HEK293T (cell line): ENCODE data around the gene CTTNBP2.

Experiments
- CTBP1 ChIP-seq: fragments of 450-650 bp; IDR thresholded peaks from 2 replicates; pipeline ENCODE4 v1.6.1; 2016; ENCODE audit warnings: borderline replicate concordance
- ELF4 ChIP-seq: fragments of 450-650 bp; IDR thresholded peaks from 2 replicates; pipeline ENCODE4 v1.6.1; 2017; ENCODE audit warnings: antibody characterized with exemption
- FOXA1 ChIP-seq: fragments of 450-650 bp; IDR thresholded peaks from 2 replicates; pipeline ENCODE4 v1.6.1; 2016; ENCODE audit warnings: mild to moderate bottlenecking
- HDGF ChIP-seq: fragments of 450-650 bp; IDR thresholded peaks from 2 replicates; pipeline ENCODE4 v1.6.1; 2017; ENCODE audit warnings: antibody characterized with exemption, borderline replicate concordance
- SP1 ChIP-seq: fragments of 450-650 bp; IDR thresholded peaks from 2 replicates; pipeline ENCODE4 v1.6.1; 2017
- ZNF384 ChIP-seq: fragments of 450-650 bp; IDR thresholded peaks from 2 replicates; pipeline ENCODE4 v1.6.1; 2016
- TF ChIP-seq, protein P1 (sequence below): fragments of 450-650 bp; IDR thresholded peaks from 2 replicates; pipeline ENCODE4 v1.6.1; 2016

DNA sequence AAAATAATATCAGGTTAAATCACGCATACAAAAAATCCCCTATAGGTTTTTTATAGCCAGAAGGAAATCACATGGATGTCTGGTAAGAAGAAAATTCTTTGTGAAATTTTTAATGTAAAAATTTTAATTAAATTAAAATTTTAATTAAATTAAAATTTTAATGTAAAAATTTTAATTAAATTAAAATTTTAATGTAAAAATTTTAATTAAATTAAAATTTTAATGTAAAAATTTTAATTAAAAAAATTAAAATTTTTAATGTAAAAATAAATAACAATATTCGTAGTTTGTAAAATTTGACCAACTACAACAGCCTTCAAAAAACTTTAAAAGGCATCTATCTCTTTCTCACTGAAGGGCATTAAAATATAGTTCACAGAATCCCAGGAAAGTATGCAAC is 61.5 kb downstream of the CTTNBP2 start:
- TF ChIP-seq CTBP1 (no peak), ELF4 (no peak), FOXA1 (no peak), ZNF384 (no peak), HDGF (no peak), SP1 (no peak)
- TF ChIP-seq, protein P1, sequence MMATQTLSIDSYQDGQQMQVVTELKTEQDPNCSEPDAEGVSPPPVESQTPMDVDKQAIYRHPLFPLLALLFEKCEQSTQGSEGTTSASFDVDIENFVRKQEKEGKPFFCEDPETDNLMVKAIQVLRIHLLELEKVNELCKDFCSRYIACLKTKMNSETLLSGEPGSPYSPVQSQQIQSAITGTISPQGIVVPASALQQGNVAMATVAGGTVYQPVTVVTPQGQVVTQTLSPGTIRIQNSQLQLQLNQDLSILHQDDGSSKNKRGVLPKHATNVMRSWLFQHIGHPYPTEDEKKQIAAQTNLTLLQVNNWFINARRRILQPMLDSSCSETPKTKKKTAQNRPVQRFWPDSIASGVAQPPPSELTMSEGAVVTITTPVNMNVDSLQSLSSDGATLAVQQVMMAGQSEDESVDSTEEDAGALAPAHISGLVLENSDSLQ: no peak
